CD4-positive, alpha-beta memory T cell (primary cell): ENCODE data around the gene UBXN1. TPM values are rescaled to one million over a fixed set of nuclear protein-coding genes. Genes with fewer than 3 reads are reported as not detected.

ENCODE experiments used
- CTCF ChIA-PET: fragments of 350-600 bp; sonication (Branson Sonifier 250); formaldehyde crosslinking; loops from one replicate; lab custom pipeline; 2021; ENCODE audit warnings: inconsistent platforms; ENCODE audit not compliant: partially characterized antibody; lab: Charles Lee
- POLR2A ChIA-PET: fragments of 350-600 bp; sonication (Branson Sonifier 250); formaldehyde crosslinking; loops from one replicate; lab custom pipeline; 2021; ENCODE audit not compliant: partially characterized antibody; lab: Charles Lee
- DNase-seq, 5 donors: peaks; one replicate each; pipeline versions ENCODE4 v3.0.0 to v3.0.0-alpha.2; 2020 to 2022; ENCODE audit warnings: mixed read lengths in 1 of 5
- H3K27ac ChIP-seq: one replicate; pipeline ENCODE4 v1.7.0; 2013; ENCODE audit warnings: low read depth, low read length
- H3K27me3 ChIP-seq: 2 replicates; pipeline ENCODE4 v1.7.0; 2013; ENCODE audit warnings: mild to moderate bottlenecking, low read length, moderate library complexity; ENCODE audit not compliant: insufficient read depth
- H3K36me3 ChIP-seq: 2 replicates; pipeline ENCODE4 v1.7.0; 2013; ENCODE audit warnings: mild to moderate bottlenecking, low read length, moderate library complexity; ENCODE audit not compliant: insufficient read depth
- H3K4me1 ChIP-seq: 2 replicates; pipeline ENCODE4 v1.7.0; 2013; ENCODE audit warnings: mild to moderate bottlenecking, low read length, moderate library complexity; ENCODE audit not compliant: insufficient read depth
- H3K4me3 ChIP-seq, 2 donors: one replicate each; pipeline ENCODE4 v1.7.0; 2013; ENCODE audit warnings: low read length in 2 of 2, mild to moderate bottlenecking in 1 of 2
- H3K9me3 ChIP-seq, 2 donors: one replicate each; pipeline ENCODE4 v1.7.0; 2013; ENCODE audit warnings: low read length in 2 of 2, control low read depth in 1 of 2; ENCODE audit not compliant: control insufficient read depth in 1 of 2
- H3K27ac Mint-ChIP-seq, 7 donors: one replicate each; pipeline ENCODE4 v1.8.0; 2020 to 2021; ENCODE audit warnings: mixed read lengths in 7 of 7, mild to moderate bottlenecking in 6 of 7, inconsistent platforms in 3 of 7, moderate library complexity in 3 of 7
- H3K27me3 Mint-ChIP-seq, 2 donors: one replicate each; pipeline ENCODE4 v1.8.0; 2020 to 2021; ENCODE audit warnings: mixed read lengths in 2 of 2
- H3K36me3 Mint-ChIP-seq, 2 donors: one replicate each; pipeline ENCODE4 v1.8.0; 2020 to 2021; ENCODE audit warnings: mixed read lengths in 2 of 2, inconsistent platforms in 1 of 2, mild to moderate bottlenecking in 1 of 2
- H3K4me1 Mint-ChIP-seq, 4 donors: one replicate each; pipeline ENCODE4 v1.8.0; 2020 to 2021; ENCODE audit warnings: mixed read lengths in 4 of 4, mild to moderate bottlenecking in 1 of 4
- H3K4me3 Mint-ChIP-seq, 8 donors: one replicate each; pipeline ENCODE4 v1.8.0; 2020 to 2021; ENCODE audit warnings: mixed read lengths in 8 of 8, mild to moderate bottlenecking in 7 of 8, moderate library complexity in 6 of 8, inconsistent platforms in 3 of 8
- H3K9me3 Mint-ChIP-seq, 8 donors: one replicate each; pipeline ENCODE4 v1.8.0; 2020 to 2021; ENCODE audit warnings: mixed read lengths in 8 of 8, mild to moderate bottlenecking in 5 of 8, inconsistent platforms in 3 of 8, moderate library complexity in 1 of 8
- intact Hi-C: fragments of 100-400 bp; cut with micrococcal nuclease; formaldehyde crosslinking; loops from one replicate; pipeline ENCODE4 v1.15.1; 2023
- polyA plus RNA-seq, 2 donors: library from polyadenylated mRNA; unstranded; fragments of 300-500 nt; fragmentation: Illumina TruSeq; gene quantifications; one replicate each; pipeline ENCODE4 v1.2.3, GENCODE V29; 2021
- total RNA-seq, 2 experiments: library from RNA; stranded (reverse); gene quantifications; one replicate each; pipeline ENCODE4 v1.2.3, GENCODE V29; 2021

UBXN1 gene
- total and polyA plus RNA-seq, 4 experiments from 2014 or later: 150 to 185 (median 179) TPM

DNA sequence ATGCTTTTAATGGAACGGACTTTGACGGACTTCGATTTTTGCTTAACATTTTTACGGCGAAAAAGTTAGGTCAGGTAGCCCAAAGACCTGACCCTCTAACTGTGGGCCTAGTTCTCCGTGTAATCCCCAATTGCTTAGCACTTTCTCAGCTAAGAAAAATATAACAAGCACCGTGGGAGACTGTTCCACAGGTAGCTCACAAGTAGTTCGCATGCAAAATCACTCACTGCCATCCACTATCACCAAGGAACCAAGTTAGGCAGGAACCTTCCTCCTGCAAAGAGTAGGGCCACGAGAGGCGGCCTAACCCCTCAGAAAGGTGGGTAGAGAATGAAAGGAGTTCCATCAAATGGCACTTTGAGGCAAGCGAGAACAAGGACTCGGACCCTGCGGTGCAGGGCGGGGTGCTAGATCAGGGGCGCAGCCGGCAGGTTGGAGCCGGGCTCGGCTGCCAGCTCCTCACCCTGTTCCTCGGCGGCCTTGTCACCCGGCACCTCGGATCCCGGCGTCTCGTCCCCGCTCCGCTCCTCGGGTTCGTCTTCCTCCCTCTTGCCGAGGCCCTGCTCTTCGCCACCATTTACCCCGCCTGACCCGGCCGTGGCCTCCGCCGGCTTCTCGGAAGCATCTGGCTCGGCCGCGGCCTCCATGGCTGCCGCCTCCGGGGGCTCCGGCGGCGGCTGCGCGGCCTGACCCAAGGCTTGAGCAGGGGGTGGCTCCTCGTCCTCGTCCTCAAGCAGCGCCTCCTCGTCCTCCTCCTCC is 47.5 kb upstream of the UBXN1 start:
- Histone ChIP-seq H3K27me3 (no peaks in the 10 kb centered on the region), H3K9me3 (no peaks in the 10 kb centered on the region), H3K36me3 (peaks cover 29% of the 10 kb centered on the region), H3K27ac (peak overlapping the region; percentile 93), H3K4me1 (peaks cover 54% of the 10 kb centered on the region), H3K4me3 (peak overlapping the region; percentile 87 to 95)
- CTCF ChIA-PET: interaction anchor here (0.8 to 3.3 kb wide), 8 partner anchors 12 to 135 kb away, joined by 3 to 21 read pairs (median 3); partner anchors contain the start of genes POLR2G, TMEM179B and TUT1
- H3K4me3 Mint-ChIP-seq: peak overlapping the region; percentile 84 to 98 (median 94)
- H3K27me3 Mint-ChIP-seq: no peaks in the 10 kb centered on the region
- H3K9me3 Mint-ChIP-seq: peaks cover 0 to 2% (median 0%) of the 10 kb centered on the region in 8 donors
- H3K36me3 Mint-ChIP-seq: peaks cover 41 to 67% of the 10 kb centered on the region in 2 donors
- intact Hi-C loops: no loop called here
- peak in 1 of 5 donors; percentile 47 for DNase-seq
- peak overlapping the region; percentile 90 to 98 (median 94) for H3K27ac Mint-ChIP-seq
- POLR2A ChIA-PET: interaction anchor here (0.6 to 15.3 kb wide), 37 partner anchors 15 to 1364 kb away, joined by 3 to 283 read pairs (median 11); partner anchors contain the start of genes B3GAT3, BSCL2, C11orf98 and CSKMT
- peaks cover 31 to 89% (median 56%) of the 10 kb centered on the region in 4 donors for H3K4me1 Mint-ChIP-seq

DNA sequence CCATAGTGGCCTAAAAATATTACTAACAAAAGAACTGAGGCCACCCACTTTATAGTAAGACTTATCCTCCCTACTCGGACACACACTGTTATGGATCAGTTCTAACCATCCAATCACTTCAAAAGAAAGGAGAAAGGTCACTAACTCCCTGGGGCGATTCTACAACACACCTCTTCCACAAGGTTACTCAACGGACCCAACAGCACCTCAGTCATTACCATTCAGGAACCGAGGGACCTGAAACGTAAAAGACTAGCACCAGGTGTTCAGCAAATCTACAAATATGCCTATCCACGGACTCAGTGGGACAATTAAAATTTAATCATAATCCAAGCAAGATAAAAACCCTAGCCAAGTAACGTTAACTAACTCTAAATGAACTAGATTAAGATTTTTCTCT is 46.8 kb upstream of the UBXN1 start:
- peak overlapping the region; percentile 87 to 95 for H3K4me3 ChIP-seq
- peaks cover 0 to 2% (median 0%) of the 10 kb centered on the region in 8 donors for H3K9me3 Mint-ChIP-seq
- H3K36me3 Mint-ChIP-seq: peaks cover 47 to 70% of the 10 kb centered on the region in 2 donors
- H3K36me3 ChIP-seq: peaks cover 36% of the 10 kb centered on the region
- peak overlapping the region; percentile 84 to 98 (median 94) for H3K4me3 Mint-ChIP-seq
- H3K27me3 ChIP-seq: no peaks in the 10 kb centered on the region
- peak overlapping the region; percentile 93 for H3K27ac ChIP-seq
- ChIA-PET POLR2A (interaction anchor here (0.6 to 15.3 kb wide), 19 partner anchors 14 to 166 kb away, joined by 3 to 283 read pairs (median 21); partner anchors contain the start of genes BSCL2, C11orf98, CSKMT and EEF1G), CTCF (interaction anchor here (0.8 to 1.0 kb wide), 3 partner anchors 11 to 132 kb away, joined by 3 read pairs; no protein-coding TSS in a partner anchor)
- peaks cover 56% of the 10 kb centered on the region for H3K4me1 ChIP-seq
- DNase-seq: no peak
- no peaks in the 10 kb centered on the region for H3K27me3 Mint-ChIP-seq
- no peaks in the 10 kb centered on the region for H3K9me3 ChIP-seq
- peak overlapping the region; percentile 90 to 98 (median 94) for H3K27ac Mint-ChIP-seq
- peaks cover 31 to 85% (median 56%) of the 10 kb centered on the region in 4 donors for H3K4me1 Mint-ChIP-seq
- intact Hi-C loops: no loop called here

DNA sequence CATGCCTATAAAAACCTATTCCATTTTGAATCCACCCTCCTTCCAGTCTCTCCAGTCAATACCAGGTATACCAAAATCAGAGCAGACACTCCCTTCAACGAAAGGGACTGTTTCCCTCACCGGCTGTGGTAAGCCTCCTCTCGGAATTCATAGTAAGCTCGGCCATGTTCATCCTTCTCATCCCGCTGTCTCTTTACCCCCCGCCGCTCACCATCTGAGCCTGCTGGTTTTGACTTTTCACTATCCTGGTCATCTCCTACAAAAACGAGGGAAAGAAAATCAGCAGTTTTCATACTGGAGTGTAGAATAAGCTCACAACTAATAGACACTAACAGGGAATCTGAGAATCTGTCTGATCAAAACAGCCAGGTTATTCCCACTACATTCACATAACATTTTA is 45.3 kb upstream of the UBXN1 start:
- POLR2A ChIA-PET: interaction anchor here (0.8 to 15.3 kb wide), 12 partner anchors 12 to 133 kb away, joined by 3 to 283 read pairs (median 6); partner anchors contain the start of genes BSCL2, C11orf98, CSKMT and GANAB
- peak overlapping the region; percentile 29 to 98 (median 75) for H3K27ac Mint-ChIP-seq
- H3K36me3 ChIP-seq: peaks cover 49% of the 10 kb centered on the region
- H3K9me3 Mint-ChIP-seq: peaks cover 0 to 2% (median 0%) of the 10 kb centered on the region in 8 donors
- peak overlapping the region in 1 of 2 donors; percentile 24 for H3K4me3 ChIP-seq
- H3K4me1 Mint-ChIP-seq: peaks cover 37 to 84% (median 58%) of the 10 kb centered on the region in 4 donors
- peaks cover 58 to 82% of the 10 kb centered on the region in 2 donors for H3K36me3 Mint-ChIP-seq
- H3K9me3 ChIP-seq: no peaks in the 10 kb centered on the region
- DNase-seq: no peak
- no peaks in the 10 kb centered on the region for H3K27me3 ChIP-seq
- H3K27me3 Mint-ChIP-seq: no peaks in the 10 kb centered on the region
- peak overlapping the region; percentile 29 for H3K27ac ChIP-seq
- CTCF ChIA-PET: interaction anchor here (0.6 to 2.4 kb wide), 4 partner anchors 8 to 299 kb away, joined by 3 to 9 read pairs (median 3); no protein-coding TSS in a partner anchor
- H3K4me3 Mint-ChIP-seq: peak overlapping the region; percentile 62 to 98 (median 94)
- intact Hi-C loops: no loop called here
- H3K4me1 ChIP-seq: peaks cover 44% of the 10 kb centered on the region

DNA sequence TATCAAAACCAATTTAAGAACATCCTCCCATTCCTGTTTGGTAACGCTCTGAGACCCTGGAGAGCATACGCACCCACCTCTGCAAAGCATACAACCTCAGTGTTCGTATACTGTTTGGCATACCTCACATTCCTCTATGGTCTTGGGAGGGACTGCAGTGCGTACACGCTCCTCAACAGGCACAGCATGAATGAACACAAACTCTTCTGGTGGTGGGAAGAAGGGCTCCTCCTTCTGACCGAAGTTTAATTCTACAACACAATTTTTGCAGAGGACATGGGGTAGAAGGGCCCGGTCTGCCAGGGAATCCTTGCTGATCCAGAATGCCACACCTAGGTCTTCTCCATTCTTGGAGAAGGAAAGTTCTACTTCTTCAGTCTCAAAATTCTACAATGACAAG is 43.1 kb upstream of the UBXN1 start:
- H3K4me1 Mint-ChIP-seq: peaks cover 36 to 75% (median 59%) of the 10 kb centered on the region in 4 donors
- POLR2A ChIA-PET: interaction anchor here (15.3 kb wide), 1 partner anchor 10 kb away, joined by 283 read pairs; the partner anchor contains the start of genes BSCL2 and GNG3
- no peak overlapping the region for H3K4me3 ChIP-seq
- peak overlapping the region in 6 of 7 donors; percentile 37 to 77 (median 72) for H3K27ac Mint-ChIP-seq
- H3K4me1 ChIP-seq: peaks cover 44% of the 10 kb centered on the region
- intact Hi-C loops: no loop called here
- no peaks in the 10 kb centered on the region for H3K9me3 Mint-ChIP-seq
- H3K36me3 Mint-ChIP-seq: peaks cover 66 to 76% of the 10 kb centered on the region in 2 donors
- H3K27me3 Mint-ChIP-seq: no peaks in the 10 kb centered on the region
- H3K4me3 Mint-ChIP-seq: no peak overlapping the region
- CTCF ChIA-PET: no interaction called here
- H3K9me3 ChIP-seq: no peaks in the 10 kb centered on the region
- H3K27ac ChIP-seq: no peak overlapping the region
- H3K36me3 ChIP-seq: peaks cover 71% of the 10 kb centered on the region
- no peaks in the 10 kb centered on the region for H3K27me3 ChIP-seq
- DNase-seq: no peak

DNA sequence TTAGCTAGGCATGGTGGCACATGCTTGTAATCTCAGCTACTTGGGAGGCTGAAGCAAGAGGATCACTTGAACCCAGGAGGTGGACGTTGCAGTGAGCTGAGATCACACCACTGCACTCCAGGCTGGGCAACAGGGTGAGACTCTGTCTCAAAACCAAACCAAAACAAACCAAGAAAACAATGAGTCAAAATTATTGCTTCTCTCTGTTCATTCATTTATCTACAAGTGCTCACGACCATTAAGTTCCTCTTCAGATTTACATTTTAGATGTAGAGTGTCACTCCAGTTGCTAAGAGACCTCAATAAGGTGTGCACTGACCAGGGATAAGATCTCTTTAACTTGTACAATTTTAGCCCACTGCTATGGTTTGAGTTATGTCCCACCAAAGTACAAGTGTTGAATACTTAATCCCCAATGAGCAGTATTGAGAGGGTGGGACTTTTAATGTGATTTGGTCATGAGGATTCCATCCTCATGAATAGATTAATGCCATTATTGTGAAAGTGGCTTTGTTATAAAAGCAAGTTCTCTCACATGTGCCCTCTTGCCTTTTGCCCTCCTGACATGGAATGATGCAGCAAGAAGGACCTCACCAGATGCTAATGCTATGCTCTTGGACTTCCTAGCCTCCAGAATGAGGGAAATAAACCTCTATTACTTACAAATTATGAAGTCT is 40.6 kb upstream of the UBXN1 start:
- no peaks in the 10 kb centered on the region for H3K27me3 ChIP-seq
- peaks cover 30 to 72% (median 52%) of the 10 kb centered on the region in 4 donors for H3K4me1 Mint-ChIP-seq
- no peaks in the 10 kb centered on the region for H3K9me3 ChIP-seq
- ChIA-PET POLR2A (interaction anchor here (0.7 to 15.3 kb wide), 5 partner anchors 8 to 162 kb away, joined by 3 to 283 read pairs (median 4); partner anchors contain the start of genes BSCL2, GNG3, SLC3A2 and TAF6L), CTCF (no interaction called here)
- intact Hi-C loops: no loop called here
- peaks cover 94% of the 10 kb centered on the region for H3K36me3 ChIP-seq
- no peaks in the 10 kb centered on the region for H3K27me3 Mint-ChIP-seq
- no peak overlapping the region for H3K4me3 Mint-ChIP-seq
- H3K27ac ChIP-seq: no peak overlapping the region
- peak overlapping the region in 4 of 7 donors; percentile 32 to 89 (median 44) for H3K27ac Mint-ChIP-seq
- no peak for DNase-seq
- peaks cover 76 to 83% of the 10 kb centered on the region in 2 donors for H3K36me3 Mint-ChIP-seq
- H3K4me3 ChIP-seq: no peak overlapping the region
- no peaks in the 10 kb centered on the region for H3K9me3 Mint-ChIP-seq
- H3K4me1 ChIP-seq: peaks cover 34% of the 10 kb centered on the region

DNA sequence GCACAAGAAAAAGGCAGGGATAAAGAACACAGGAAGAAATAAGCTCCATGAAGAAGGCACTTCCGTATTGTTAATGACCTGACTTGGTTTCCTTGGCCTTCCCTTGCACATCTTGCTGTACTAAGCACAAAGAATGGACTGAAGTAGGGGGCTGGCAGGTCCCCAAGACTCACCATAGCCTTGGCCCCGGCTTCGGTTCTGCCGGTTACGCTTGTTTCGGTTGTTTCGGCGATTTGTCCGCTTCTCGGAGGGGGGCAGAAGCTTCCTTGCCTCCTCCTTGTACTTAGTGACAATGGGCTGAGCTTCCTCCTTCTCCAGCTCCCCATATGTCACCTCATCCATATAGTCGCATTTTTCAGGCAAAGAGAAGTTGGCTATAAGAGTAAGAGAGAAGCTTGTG is 37.9 kb upstream of the UBXN1 start:
- Histone ChIP-seq H3K27ac (peak overlapping the region; percentile 13), H3K27me3 (no peaks in the 10 kb centered on the region), H3K36me3 (peaks cover 83% of the 10 kb centered on the region), H3K9me3 (no peaks in the 10 kb centered on the region), H3K4me3 (no peak overlapping the region), H3K4me1 (peaks cover 36% of the 10 kb centered on the region)
- peaks cover 28 to 66% (median 49%) of the 10 kb centered on the region in 4 donors for H3K4me1 Mint-ChIP-seq
- ChIA-PET POLR2A (interaction anchor here (1.1 to 15.3 kb wide), 4 partner anchors 5 to 124 kb away, joined by 3 to 283 read pairs (median 144); partner anchors contain the start of genes BSCL2, C11orf98, CSKMT and GNG3), CTCF (interaction anchor here (2.1 kb wide), 1 partner anchor 12 kb away, joined by 4 read pairs; no protein-coding TSS in a partner anchor)
- H3K27ac Mint-ChIP-seq: peak overlapping the region in 4 of 7 donors; percentile 16 to 77 (median 42)
- H3K4me3 Mint-ChIP-seq: no peak overlapping the region
- H3K9me3 Mint-ChIP-seq: no peaks in the 10 kb centered on the region
- DNase-seq: no peak
- peaks cover 64 to 82% of the 10 kb centered on the region in 2 donors for H3K36me3 Mint-ChIP-seq
- no peaks in the 10 kb centered on the region for H3K27me3 Mint-ChIP-seq
- intact Hi-C loops: no loop called here
